Activated T-cell treated with anti-CD3 and anti-CD28 coated beads, Interleukin-2, amount 50 U/mL, for 4 hours (primary cell): ENCODE measurements around the gene SPDYE16. TPM values are rescaled to one million over a fixed set of nuclear protein-coding genes. Genes with fewer than 3 reads are reported as not detected.
"Not testable (repeated sequence)": the region's sequence is repeated elsewhere in the genome, so short reads cannot be mapped to it uniquely, and the experiment has no call there.

ENCODE experiments used
- ATAC-seq, 2 donors: fragments of 200-7000 bp; cut with Tn5 transposase; one replicate each; pipeline ENCODE4 v1.10.0; 2021
- DNase-seq: peaks from one replicate; pipeline ENCODE4 v3.0.0-alpha.2; 2020
- H3K27me3 Mint-ChIP-seq: one replicate; pipeline ENCODE4 v1.8.0; 2021; ENCODE audit warnings: low read depth, mixed read lengths
- H3K36me3 Mint-ChIP-seq: one replicate; pipeline ENCODE4 v1.8.0; 2022; ENCODE audit warnings: mixed read lengths; ENCODE audit not compliant: insufficient read depth
- H3K4me1 Mint-ChIP-seq: one replicate; pipeline ENCODE4 v1.8.0; 2021; ENCODE audit warnings: low read depth, mixed read lengths
- H3K4me3 Mint-ChIP-seq: one replicate; pipeline ENCODE4 v1.8.0; 2021; ENCODE audit warnings: mild to moderate bottlenecking, moderate library complexity, mixed read lengths
- H3K9me3 Mint-ChIP-seq: one replicate; pipeline ENCODE4 v1.8.0; 2021; ENCODE audit warnings: mixed read lengths
- total RNA-seq, 3 donors: library from RNA; stranded (reverse); gene quantifications; one replicate each; pipeline ENCODE4 v1.2.1, GENCODE V29; 2021

The SPDYE16 gene
- total RNA-seq, 3 donors from 2014 or later = 0.24 TPM; not detected in 2

- H3K36me3 Mint-ChIP-seq, H3K4me1 Mint-ChIP-seq, H3K4me3 Mint-ChIP-seq, ATAC-seq, H3K9me3 Mint-ChIP-seq, DNase-seq, H3K27me3 Mint-ChIP-seq: not testable (repeated sequence)
Observed at GRCh38 chr7:76502836-76503235, 40.3 kb downstream of the SPDYE16 start.

- not testable (repeated sequence) for H3K4me3 Mint-ChIP-seq, ATAC-seq, H3K36me3 Mint-ChIP-seq, H3K4me1 Mint-ChIP-seq, H3K27me3 Mint-ChIP-seq, DNase-seq, H3K9me3 Mint-ChIP-seq
Observed at GRCh38 chr7:76502224-76502623, 40.9 kb downstream of the SPDYE16 start.

GRCh38 chr7:76499924-76500241, 43.2 kb downstream of the SPDYE16 start:
- not testable (repeated sequence) for H3K36me3 Mint-ChIP-seq, H3K27me3 Mint-ChIP-seq, H3K4me1 Mint-ChIP-seq, H3K4me3 Mint-ChIP-seq, DNase-seq, H3K9me3 Mint-ChIP-seq
- ATAC-seq = peak; percentile 17 to 49

GRCh38 chr7:76499201-76499923, 43.7 kb downstream of the SPDYE16 start:
- not testable (repeated sequence) for H3K4me1 Mint-ChIP-seq, H3K36me3 Mint-ChIP-seq, H3K4me3 Mint-ChIP-seq, DNase-seq, H3K9me3 Mint-ChIP-seq, H3K27me3 Mint-ChIP-seq, ATAC-seq

- H3K36me3 Mint-ChIP-seq, H3K9me3 Mint-ChIP-seq, H3K4me1 Mint-ChIP-seq, ATAC-seq, H3K4me3 Mint-ChIP-seq, DNase-seq, H3K27me3 Mint-ChIP-seq: not testable (repeated sequence)
Observed at GRCh38 chr7:76498583-76499200, 44.4 kb downstream of the SPDYE16 start.

GRCh38 chr7:76497918-76498582, 45.0 kb downstream of the SPDYE16 start:
- H3K4me1 Mint-ChIP-seq, H3K27me3 Mint-ChIP-seq, H3K36me3 Mint-ChIP-seq, H3K9me3 Mint-ChIP-seq, DNase-seq, H3K4me3 Mint-ChIP-seq, ATAC-seq: not testable (repeated sequence)

- H3K27me3 Mint-ChIP-seq, DNase-seq, H3K4me1 Mint-ChIP-seq, H3K9me3 Mint-ChIP-seq, H3K36me3 Mint-ChIP-seq, H3K4me3 Mint-ChIP-seq, ATAC-seq: not testable (repeated sequence)
Observed at GRCh38 chr7:76495717-76496116, 47.4 kb downstream of the SPDYE16 start.

GRCh38 chr7:76492139-76492538, 51.0 kb downstream of the SPDYE16 start:
- not testable (repeated sequence) for H3K27me3 Mint-ChIP-seq, ATAC-seq, H3K4me1 Mint-ChIP-seq, H3K9me3 Mint-ChIP-seq, H3K36me3 Mint-ChIP-seq, H3K4me3 Mint-ChIP-seq, DNase-seq

- not testable (repeated sequence) for H3K27me3 Mint-ChIP-seq, H3K4me3 Mint-ChIP-seq, DNase-seq, H3K36me3 Mint-ChIP-seq, H3K9me3 Mint-ChIP-seq, H3K4me1 Mint-ChIP-seq, ATAC-seq
Observed at GRCh38 chr7:76487969-76488368, 55.1 kb downstream of the SPDYE16 start.

GRCh38 chr7:76486618-76487017, 56.5 kb downstream of the SPDYE16 start:
- DNase-seq (peak; percentile 20), ATAC-seq (peak; percentile 99 to 100)
- not testable (repeated sequence) for H3K36me3 Mint-ChIP-seq, H3K27me3 Mint-ChIP-seq, H3K4me1 Mint-ChIP-seq, H3K9me3 Mint-ChIP-seq, H3K4me3 Mint-ChIP-seq

- H3K4me3 Mint-ChIP-seq, H3K36me3 Mint-ChIP-seq, H3K4me1 Mint-ChIP-seq, H3K9me3 Mint-ChIP-seq, H3K27me3 Mint-ChIP-seq, DNase-seq: not testable (repeated sequence)
- ATAC-seq = peak; percentile 27 to 38
Observed at GRCh38 chr7:76485822-76486610, 57.1 kb downstream of the SPDYE16 start.

- not testable (repeated sequence) for ATAC-seq, H3K36me3 Mint-ChIP-seq, DNase-seq, H3K9me3 Mint-ChIP-seq, H3K27me3 Mint-ChIP-seq, H3K4me3 Mint-ChIP-seq, H3K4me1 Mint-ChIP-seq
Observed at GRCh38 chr7:76484456-76484855, 58.6 kb downstream of the SPDYE16 start.

- not testable (repeated sequence) for DNase-seq, H3K4me1 Mint-ChIP-seq, H3K27me3 Mint-ChIP-seq, H3K4me3 Mint-ChIP-seq, ATAC-seq, H3K9me3 Mint-ChIP-seq, H3K36me3 Mint-ChIP-seq
Observed at GRCh38 chr7:76483081-76483480, 60.0 kb downstream of the SPDYE16 start.

- not testable (repeated sequence) for H3K27me3 Mint-ChIP-seq, H3K36me3 Mint-ChIP-seq, H3K4me1 Mint-ChIP-seq, ATAC-seq, H3K4me3 Mint-ChIP-seq, DNase-seq, H3K9me3 Mint-ChIP-seq
Observed at GRCh38 chr7:76482660-76483059, 60.4 kb downstream of the SPDYE16 start.
